IPS DF 6.9 (cell line): ENCODE results near the gene CXCL5.
A peak's percentile ranks its signal among the peaks of the same experiment; 100 is the strongest.
"Not testable (repeated sequence)": the region's sequence is repeated elsewhere in the genome, so short reads cannot be mapped to it uniquely, and the experiment has no call there.

Source experiments
- DNase-seq: peaks from one replicate; pipeline ENCODE4 v3.0.0-alpha.2; 2013; ENCODE audit warnings: low read depth, low spot score
- H3K27ac ChIP-seq: one replicate; pipeline ENCODE4 v1.5.1; 2013; ENCODE audit warnings: low read length, control low read depth
- H3K27me3 ChIP-seq: 2 replicates; pipeline ENCODE4 v1.6.1; 2013; ENCODE audit warnings: mild to moderate bottlenecking, low read length; ENCODE audit not compliant: control insufficient read depth, insufficient read depth
- H3K36me3 ChIP-seq: 2 replicates; pipeline ENCODE4 v1.6.1; 2013; ENCODE audit warnings: low read length; ENCODE audit not compliant: control insufficient read depth, insufficient read depth
- H3K4me1 ChIP-seq: 2 replicates; pipeline ENCODE4 v1.6.1; 2013; ENCODE audit warnings: low read length; ENCODE audit not compliant: control insufficient read depth, insufficient read depth
- H3K4me3 ChIP-seq: 2 replicates; pipeline ENCODE4 v1.5.1; 2013; ENCODE audit warnings: mild to moderate bottlenecking, low read length
- H3K9me3 ChIP-seq: 2 replicates; pipeline ENCODE4 v1.6.1; 2013; ENCODE audit warnings: low read length, inconsistent platforms; ENCODE audit not compliant: control insufficient read depth, insufficient read depth
- WGBS: extraction: QIAGEN DNeasy Blood & Tissue Kit; methylation state at CpG from one replicate; pipeline ENCODE4 v1.1.7; 2013; ENCODE audit warnings: mixed read lengths, missing lambda C conversion rate; ENCODE audit not compliant: insufficient read length, insufficient coverage; 5-methylcytosine and 5-hydroxymethylcytosine counted together

CXCL5 gene

GRCh38 chr4:73990988-73991741, 7.3 kb downstream of the CXCL5 start:
- no peak overlapping the region for H3K4me3 ChIP-seq
- WGBS: no CpG with 5 or more reads among the region's 9 CpGs
- no peaks in the 10 kb centered on the region for H3K27me3 ChIP-seq
- no peak overlapping the region for H3K27ac ChIP-seq
- no peaks in the 10 kb centered on the region for H3K9me3 ChIP-seq
- no peaks in the 10 kb centered on the region for H3K4me1 ChIP-seq
- DNase-seq: no peak
- no peaks in the 10 kb centered on the region for H3K36me3 ChIP-seq

GRCh38 chr4:73989928-73990327, 8.5 kb downstream of the CXCL5 start:
- no peaks in the 10 kb centered on the region for H3K9me3 ChIP-seq
- no CpG with 5 or more reads among the region's 5 CpGs for WGBS

DNA sequence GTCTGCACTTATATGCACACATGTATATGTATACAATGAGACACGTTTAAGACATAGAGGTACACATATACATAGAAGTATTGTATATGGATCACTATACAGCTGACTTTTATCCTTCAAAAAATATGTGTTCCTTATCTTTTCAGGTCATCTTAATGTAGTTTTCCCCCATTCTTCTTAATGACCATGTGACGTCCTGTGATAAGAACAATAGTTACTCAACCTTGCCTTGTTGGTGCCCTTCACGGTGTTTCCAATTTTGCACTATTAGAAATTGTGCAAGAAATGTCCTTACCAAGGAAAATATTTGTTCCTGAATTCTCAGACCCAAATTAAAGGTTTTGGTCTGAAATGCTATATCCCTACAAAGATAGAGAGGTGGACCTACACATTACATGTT, 9.4 kb downstream of the CXCL5 start:
- no peak for DNase-seq
- Histone ChIP-seq H3K36me3 (no peaks in the 10 kb centered on the region), H3K27ac (no peak overlapping the region), H3K4me1 (no peaks in the 10 kb centered on the region), H3K4me3 (no peak overlapping the region), H3K9me3 (no peaks in the 10 kb centered on the region), H3K27me3 (no peaks in the 10 kb centered on the region)
- no CpG with 5 or more reads among the region's 3 CpGs for WGBS

More at GRCh38 chr4:73989928-73990327, 8.5 kb downstream of the CXCL5 start:
- DNase-seq: no peak
- no peaks in the 10 kb centered on the region for H3K36me3 ChIP-seq
- no peak overlapping the region for H3K27ac ChIP-seq
- no peak overlapping the region for H3K4me3 ChIP-seq
- H3K27me3 ChIP-seq: no peaks in the 10 kb centered on the region
- no peaks in the 10 kb centered on the region for H3K4me1 ChIP-seq

DNA sequence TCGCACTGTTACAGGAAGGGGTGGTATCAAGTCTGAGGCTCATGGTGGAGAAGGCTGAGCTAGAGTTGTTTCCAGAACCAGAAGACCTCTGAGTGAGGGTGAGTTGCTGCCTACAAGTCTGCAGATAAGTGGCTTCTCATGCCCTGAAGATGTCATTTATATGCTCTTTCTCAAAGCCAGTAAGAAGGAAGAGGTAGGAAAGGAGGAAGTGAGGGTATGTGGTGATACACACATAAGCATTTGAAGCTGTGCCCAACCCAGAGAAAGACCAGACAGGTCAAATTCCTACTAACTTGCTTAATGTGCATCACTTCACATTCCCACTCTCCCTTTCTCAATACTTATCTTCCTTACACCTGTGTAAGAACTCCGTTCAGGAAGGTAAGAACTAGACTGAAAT, 10.4 kb downstream of the CXCL5 start, which contains the start of gene PPBP:
TSS of gene PPBP (minus strand) at position 130 of the 400 bp plus-strand sequence. CDS start at position 43, 87 bp downstream.
- no peak within 1 kb of the TSS for H3K27ac ChIP-seq
- H3K9me3 ChIP-seq: no peaks in the 10 kb centered on the region
- no peaks in the 10 kb centered on the region for H3K4me1 ChIP-seq
- WGBS: no CpG with 5 or more reads among the region's 2 CpGs
- H3K27me3 ChIP-seq: no peaks in the 10 kb centered on the region
- no peaks in the 10 kb centered on the region for H3K36me3 ChIP-seq
- no peak within 1 kb of the TSS for H3K4me3 ChIP-seq
- DNase-seq: no peak

GRCh38 chr4:73985528-73985852, 13.0 kb downstream of the CXCL5 start:
- DNase-seq: no peak
- Histone ChIP-seq H3K27me3 (no peaks in the 10 kb centered on the region), H3K36me3 (no peaks in the 10 kb centered on the region), H3K9me3 (no peaks in the 10 kb centered on the region), H3K4me3 (no peak overlapping the region), H3K27ac (no peak overlapping the region), H3K4me1 (no peaks in the 10 kb centered on the region)
- WGBS: no CpG with 5 or more reads among the region's 1 CpG

DNA sequence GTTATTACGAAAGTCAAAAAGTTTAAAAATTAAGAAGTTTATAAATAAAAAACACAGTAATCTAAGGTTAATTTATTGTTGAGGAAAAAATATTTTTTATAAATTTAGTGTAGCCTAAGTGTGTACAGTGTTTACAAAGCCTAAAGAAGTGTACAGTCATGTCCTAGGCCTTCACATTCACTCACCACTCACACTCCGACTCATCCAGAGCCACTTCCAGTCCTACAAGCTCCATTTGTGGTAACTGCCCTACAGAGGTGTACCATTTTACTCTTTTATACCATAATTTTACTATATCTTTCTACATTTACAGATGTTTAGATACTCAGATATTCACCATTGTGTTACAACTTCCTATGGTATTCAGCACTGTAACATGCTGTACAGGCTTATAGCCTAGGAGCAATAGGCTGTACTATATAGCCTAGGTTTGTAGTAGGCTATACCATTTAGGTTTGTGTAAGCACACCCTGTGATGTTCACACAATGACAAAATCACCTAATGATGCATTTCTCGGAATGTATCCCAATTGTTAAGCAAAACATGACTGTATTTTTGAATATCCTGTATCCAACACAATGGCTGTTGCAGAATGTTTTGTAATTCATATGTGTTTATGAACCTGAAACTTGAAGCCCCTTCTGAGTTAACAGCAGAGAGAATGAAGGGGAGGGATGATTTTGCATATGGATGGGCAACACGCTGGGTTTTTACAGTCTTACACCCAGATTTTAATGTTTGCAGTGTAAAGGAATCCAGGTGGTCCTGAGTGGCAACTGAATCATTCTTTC, 13.5 kb downstream of the CXCL5 start:
- H3K4me1 ChIP-seq: no peaks in the 10 kb centered on the region
- H3K4me3 ChIP-seq: no peak overlapping the region
- H3K27ac ChIP-seq: no peak overlapping the region
- DNase-seq: peak; percentile 81
- no peaks in the 10 kb centered on the region for H3K9me3 ChIP-seq
- WGBS: 100% methylated on average over 1 of the region's 4 CpGs
- no peaks in the 10 kb centered on the region for H3K36me3 ChIP-seq
- H3K27me3 ChIP-seq: no peaks in the 10 kb centered on the region

DNA sequence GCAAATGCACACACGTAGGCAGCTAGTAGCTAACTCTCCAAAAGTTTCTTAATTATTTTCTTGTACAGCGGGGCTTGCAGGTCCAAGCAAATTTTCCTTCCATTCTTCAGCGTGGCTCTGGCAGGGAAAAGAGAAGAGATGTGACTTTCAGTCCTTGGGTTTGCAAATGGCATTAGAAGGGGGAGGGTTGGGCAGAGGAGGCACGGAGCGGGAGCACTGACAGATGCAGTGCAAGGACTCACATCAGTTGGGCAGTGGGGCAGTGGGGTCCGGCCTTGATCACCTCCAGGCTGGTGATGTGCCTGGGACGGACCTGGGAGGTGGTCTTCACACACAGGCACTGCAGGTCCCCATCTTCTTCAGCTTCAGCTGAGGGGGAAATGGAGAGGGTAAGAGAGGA, 17.3 kb downstream of the CXCL5 start:
- H3K27ac ChIP-seq, DNase-seq, H3K36me3 ChIP-seq, H3K27me3 ChIP-seq, H3K9me3 ChIP-seq, H3K4me3 ChIP-seq, H3K4me1 ChIP-seq: not testable (repeated sequence)
- no CpG with 5 or more reads among the region's 7 CpGs for whole genome bisulfite sequencing

- no CpG with 5 or more reads among the region's 3 CpGs for WGBS
- Histone ChIP-seq H3K27me3 (no peaks in the 10 kb centered on the region), H3K4me3 (no peak overlapping the region), H3K9me3 (no peaks in the 10 kb centered on the region), H3K4me1 (no peaks in the 10 kb centered on the region), H3K36me3 (no peaks in the 10 kb centered on the region), H3K27ac (no peak overlapping the region)
- DNase-seq: no peak
Observed at GRCh38 chr4:73979407-73979957, 19.0 kb downstream of the CXCL5 start.

DNA sequence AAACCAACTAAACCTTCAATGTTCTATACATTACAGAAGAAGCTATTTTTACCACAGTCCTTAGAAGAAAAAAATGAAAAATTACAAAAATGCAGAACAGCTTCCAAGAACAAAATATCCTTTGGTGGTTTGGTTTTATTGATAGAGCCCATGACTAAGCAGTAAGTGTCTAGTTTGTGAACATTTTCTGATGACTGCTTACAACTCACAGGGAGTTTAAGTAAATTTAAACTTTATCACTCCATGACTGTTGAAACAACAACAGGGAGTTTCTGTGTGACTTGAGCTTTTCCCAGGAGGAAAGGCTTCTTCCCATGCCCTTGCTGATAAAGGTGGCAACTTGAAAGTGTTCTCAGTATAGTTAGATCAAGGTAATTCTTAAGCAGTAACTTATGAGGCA, 19.6 kb downstream of the CXCL5 start:
- H3K4me1 ChIP-seq: no peaks in the 10 kb centered on the region
- H3K36me3 ChIP-seq: no peaks in the 10 kb centered on the region
- no peak for DNase-seq
- no peaks in the 10 kb centered on the region for H3K27me3 ChIP-seq
- H3K4me3 ChIP-seq: no peak overlapping the region
- H3K9me3 ChIP-seq: no peaks in the 10 kb centered on the region
- H3K27ac ChIP-seq: no peak overlapping the region

DNA sequence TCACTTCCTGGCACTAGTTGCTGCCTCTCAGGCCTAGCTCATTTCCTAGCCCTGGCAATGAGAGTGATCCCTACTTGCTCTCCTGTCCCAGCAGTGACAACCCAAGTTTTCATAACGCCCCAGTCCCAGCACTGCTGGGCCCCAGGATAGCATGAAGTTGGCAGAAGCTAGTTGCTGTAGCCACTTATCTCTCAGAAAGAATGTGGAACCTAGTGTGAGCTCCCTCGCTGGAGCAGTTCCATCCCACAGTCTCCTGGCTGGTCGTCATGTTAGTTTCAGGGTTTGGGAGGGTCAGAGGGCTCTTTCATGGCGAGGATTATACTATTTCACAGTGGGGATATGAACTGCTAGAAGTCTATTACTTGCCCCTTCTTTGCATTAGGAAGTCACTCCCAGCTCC, 21.8 kb downstream of the CXCL5 start:
- no CpG with 5 or more reads among the region's 4 CpGs for WGBS
- DNase-seq: no peak
- no peaks in the 10 kb centered on the region for H3K27me3 ChIP-seq
- H3K9me3 ChIP-seq: no peaks in the 10 kb centered on the region
- no peaks in the 10 kb centered on the region for H3K4me1 ChIP-seq
- H3K27ac ChIP-seq: no peak overlapping the region
- no peaks in the 10 kb centered on the region for H3K36me3 ChIP-seq
- H3K4me3 ChIP-seq: no peak overlapping the region
